ENCODE data around the gene DNAJC4.

DNAJC4 gene

GRCh38 chr11:64230171-64230984 is at the start of gene DNAJC4:
Gene DNAJC4, plus strand, starts transcription at chr11:64230548. Its CDS starts 307 bp downstream, at chr11:64230855.
- peak; percentile 93 for DNase-seq

- no peak for DNase-seq
Observed at GRCh38 chr11:64180891-64181290, 49.5 kb upstream of the DNAJC4 start.

GRCh38 chr11:64181506-64182411 is 48.6 kb upstream of the DNAJC4 start:
- peak; percentile 65 for DNase-seq

- no peak for DNase-seq
Observed at GRCh38 chr11:64183890-64184289, 46.5 kb upstream of the DNAJC4 start.

- peak; percentile 67 for DNase-seq
Observed at GRCh38 chr11:64185175-64185692, 45.1 kb upstream of the DNAJC4 start.

GRCh38 chr11:64185693-64186491 is 44.5 kb upstream of the DNAJC4 start, which contains the start of gene STIP1:
Gene STIP1, plus strand, starts transcription at chr11:64186171. Its CDS starts 91 bp downstream, at chr11:64186262.
- DNase-seq = peak; percentile 99

GRCh38 chr11:64186492-64187165 is 43.7 kb upstream of the DNAJC4 start:
- no peak for DNase-seq

GRCh38 chr11:64192434-64192833 is 37.9 kb upstream of the DNAJC4 start:
- no peak for DNase-seq

- no peak for DNase-seq
Observed at GRCh38 chr11:64196626-64197025, 33.7 kb upstream of the DNAJC4 start.

- DNase-seq = no peak
Observed at GRCh38 chr11:64198511-64198910, 31.8 kb upstream of the DNAJC4 start.

GRCh38 chr11:64201543-64201942 is 28.8 kb upstream of the DNAJC4 start:
- DNase-seq = no peak

- DNase-seq = no peak
Observed at GRCh38 chr11:64202992-64203391, 27.4 kb upstream of the DNAJC4 start.

- DNase-seq = no peak
Observed at GRCh38 chr11:64203421-64204079, 26.8 kb upstream of the DNAJC4 start.

- no peak for DNase-seq
Observed at GRCh38 chr11:64204080-64204440, 26.3 kb upstream of the DNAJC4 start.

- peak; percentile 88 for DNase-seq
Observed at GRCh38 chr11:64204464-64204989, 25.8 kb upstream of the DNAJC4 start.

- no peak for DNase-seq
Observed at GRCh38 chr11:64206457-64207255, 23.7 kb upstream of the DNAJC4 start, which contains the start of gene FERMT3. Gene FERMT3, plus strand, starts transcription at chr11:64206721. Its CDS starts 644 bp downstream, at chr11:64207365.

- DNase-seq = no peak
Observed at GRCh38 chr11:64207256-64208085, 22.9 kb upstream of the DNAJC4 start.

- DNase-seq = no peak
Observed at GRCh38 chr11:64208086-64208795, 22.1 kb upstream of the DNAJC4 start.
